Bronchial epithelial cell (primary cell): ENCODE results near the gene MT1M. TPM values are rescaled to one million over a fixed set of nuclear protein-coding genes. Genes with fewer than 3 reads are reported as not detected.
A peak's percentile ranks its signal among the peaks of the same experiment; 100 is the strongest.

ENCODE experiments used
- DNase-seq: peaks from one replicate; pipeline ENCODE4 v3.0.0-alpha.2; 2010; ENCODE audit warnings: low read depth
- FAIRE-seq: peaks from 2 replicates; lab custom pipeline; 2011; peaks lifted over from hg19 to GRCh38; lab: Jason Lieb, UNC
- H3K27me3 ChIP-seq: 2 replicates; pipeline ENCODE4 v1.5.1; 2011; ENCODE audit warnings: low read length; ENCODE audit not compliant: control insufficient read depth, insufficient read depth
- H3K36me3 ChIP-seq: 2 replicates; pipeline ENCODE4 v1.5.1; 2011; ENCODE audit warnings: low read length; ENCODE audit not compliant: control insufficient read depth, insufficient read depth
- H3K4me3 ChIP-seq: 2 replicates; pipeline ENCODE4 v1.5.1; 2011; ENCODE audit warnings: mild to moderate bottlenecking, low read depth, low read length, control low read depth
- total RNA-seq: library from RNA; depleted of rRNA; stranded (reverse); fragments of >200 nt; gene quantifications from 2 replicates; pipeline ENCODE4 v1.2.1, GENCODE V29; 2014
- TF ChIP-seq, protein P1 (sequence below): IDR thresholded peaks from 2 replicates; pipeline ENCODE4 v1.5.1; 2011; ENCODE audit warnings: mild to moderate bottlenecking, moderate library complexity, low read length, control low read depth, inconsistent platforms; ENCODE audit not compliant: insufficient read depth, severe bottlenecking

Gene MT1M
- total RNA-seq, 1 donor from 2014 or later = 0.26 TPM

DNA sequence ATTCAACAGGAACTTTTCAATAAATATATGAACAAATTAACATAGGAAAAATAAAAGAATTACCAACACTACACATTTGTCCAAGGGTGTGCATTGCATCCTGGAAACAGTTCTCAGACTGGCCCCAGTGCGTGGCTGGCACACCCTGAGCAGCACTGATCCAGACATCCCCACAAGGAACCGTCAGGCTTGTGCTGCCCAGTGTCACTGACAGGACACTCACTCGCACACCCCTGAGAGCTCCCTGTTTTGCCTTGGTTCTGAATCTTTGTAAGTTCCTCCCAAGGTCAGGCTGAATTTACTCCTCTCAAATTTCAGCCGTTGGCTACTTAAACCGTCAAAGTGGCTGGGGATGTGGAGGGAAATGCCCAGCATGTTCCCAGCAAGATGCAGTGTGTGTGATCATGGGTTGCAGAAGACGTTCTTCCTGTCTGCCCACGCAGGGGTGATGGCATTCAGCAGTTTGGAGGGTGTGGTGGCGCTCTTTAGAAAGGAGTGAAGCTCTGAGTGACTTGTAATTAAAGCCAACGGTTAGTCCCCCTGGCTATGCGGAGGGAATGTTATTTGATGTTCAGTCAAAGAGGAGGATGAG is 22.3 kb upstream of the MT1M start:
- DNase-seq (peak; percentile 97), FAIRE-seq (no peak)
- TF ChIP-seq, protein P1, sequence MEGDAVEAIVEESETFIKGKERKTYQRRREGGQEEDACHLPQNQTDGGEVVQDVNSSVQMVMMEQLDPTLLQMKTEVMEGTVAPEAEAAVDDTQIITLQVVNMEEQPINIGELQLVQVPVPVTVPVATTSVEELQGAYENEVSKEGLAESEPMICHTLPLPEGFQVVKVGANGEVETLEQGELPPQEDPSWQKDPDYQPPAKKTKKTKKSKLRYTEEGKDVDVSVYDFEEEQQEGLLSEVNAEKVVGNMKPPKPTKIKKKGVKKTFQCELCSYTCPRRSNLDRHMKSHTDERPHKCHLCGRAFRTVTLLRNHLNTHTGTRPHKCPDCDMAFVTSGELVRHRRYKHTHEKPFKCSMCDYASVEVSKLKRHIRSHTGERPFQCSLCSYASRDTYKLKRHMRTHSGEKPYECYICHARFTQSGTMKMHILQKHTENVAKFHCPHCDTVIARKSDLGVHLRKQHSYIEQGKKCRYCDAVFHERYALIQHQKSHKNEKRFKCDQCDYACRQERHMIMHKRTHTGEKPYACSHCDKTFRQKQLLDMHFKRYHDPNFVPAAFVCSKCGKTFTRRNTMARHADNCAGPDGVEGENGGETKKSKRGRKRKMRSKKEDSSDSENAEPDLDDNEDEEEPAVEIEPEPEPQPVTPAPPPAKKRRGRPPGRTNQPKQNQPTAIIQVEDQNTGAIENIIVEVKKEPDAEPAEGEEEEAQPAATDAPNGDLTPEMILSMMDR = no peak
- no peak overlapping the region for H3K4me3 ChIP-seq
- H3K27me3 ChIP-seq = no peaks in the 10 kb centered on the region
- no peaks in the 10 kb centered on the region for H3K36me3 ChIP-seq

DNA sequence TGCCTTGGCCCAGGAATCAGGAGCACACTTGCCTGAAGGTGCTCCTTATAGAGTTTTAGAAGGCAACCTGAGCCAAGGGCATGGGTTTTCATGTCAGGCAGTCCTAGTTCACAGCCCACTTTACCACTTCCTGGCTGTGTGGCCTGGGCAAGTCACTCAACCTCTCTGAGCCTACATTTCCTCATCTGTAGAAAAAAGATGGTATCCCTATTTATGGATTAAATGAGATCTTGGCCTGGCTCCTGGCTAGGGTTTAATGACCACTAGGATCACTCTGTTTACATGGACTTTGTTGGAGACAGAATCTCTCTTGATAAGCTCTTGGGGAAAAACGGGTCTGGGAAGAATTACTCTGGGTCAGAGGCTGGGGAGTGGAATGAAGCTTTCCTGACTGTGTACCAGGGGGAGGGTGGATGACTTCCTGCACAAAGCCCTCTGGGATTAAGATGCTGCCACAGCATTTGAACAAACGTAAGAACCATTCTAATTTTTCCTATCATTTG is 21.8 kb upstream of the MT1M start:
- H3K4me3 ChIP-seq = no peak overlapping the region
- no peaks in the 10 kb centered on the region for H3K36me3 ChIP-seq
- DNase-seq = peak; percentile 7

DNA sequence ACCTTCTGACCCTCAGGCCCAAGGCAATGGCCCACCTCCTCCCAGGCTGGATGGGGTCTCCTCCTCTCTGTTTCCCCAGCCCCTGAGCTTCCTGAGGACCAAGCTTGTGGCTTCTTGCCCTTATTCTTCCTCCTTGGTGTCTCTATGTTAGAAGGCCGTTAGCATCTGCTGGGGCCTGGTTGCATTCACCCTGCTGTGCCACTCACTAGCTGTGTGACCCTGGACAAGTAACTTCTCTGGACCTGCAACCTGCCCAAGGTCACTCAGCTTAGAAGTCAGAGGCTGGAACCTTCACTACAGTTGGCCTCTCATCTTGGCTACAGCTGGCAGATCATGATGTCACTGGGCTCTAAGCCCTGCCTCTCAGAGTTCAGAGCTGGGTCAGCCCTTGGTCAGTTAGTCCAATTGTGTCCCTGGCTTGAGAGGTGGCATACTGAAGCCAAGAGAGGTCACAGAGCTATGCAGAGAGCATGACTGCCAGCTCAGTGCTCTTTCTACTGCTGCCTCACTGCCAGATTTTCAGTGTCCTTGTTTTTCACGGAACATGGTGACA is 21.1 kb upstream of the MT1M start:
- TF ChIP-seq, protein P1 = no peak
- FAIRE-seq (no peak), DNase-seq (no peak)
- no peak overlapping the region for H3K4me3 ChIP-seq
- H3K27me3 ChIP-seq = no peaks in the 10 kb centered on the region
- no peaks in the 10 kb centered on the region for H3K36me3 ChIP-seq

More for the DNA sequence above, 21.8 kb upstream of the MT1M start:
- TF ChIP-seq, protein P1 = no peak
- FAIRE-seq = no peak
- H3K27me3 ChIP-seq = no peaks in the 10 kb centered on the region

DNA sequence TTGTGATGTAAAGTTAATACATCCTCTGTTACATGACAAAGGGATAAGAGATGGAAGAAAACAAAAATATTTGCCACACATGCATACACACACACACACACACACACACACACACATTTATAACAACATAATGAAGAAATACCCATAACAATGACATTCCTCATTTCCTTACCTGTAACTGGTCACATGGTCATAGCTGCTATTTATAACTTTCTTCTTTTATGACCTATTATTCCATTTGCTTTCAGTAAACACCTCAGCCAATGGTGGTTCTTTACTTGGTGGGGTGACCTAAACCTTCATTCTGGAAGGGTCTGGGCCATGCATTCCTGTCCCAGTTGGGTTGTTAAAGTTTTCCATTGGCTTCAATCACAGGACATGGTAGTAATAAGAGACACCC is 18.8 kb upstream of the MT1M start:
- H3K27me3 ChIP-seq = no peaks in the 10 kb centered on the region
- FAIRE-seq = no peak
- peak; percentile 76 for DNase-seq
- TF ChIP-seq, protein P1 = no peak
- H3K4me3 ChIP-seq = no peak overlapping the region
- no peaks in the 10 kb centered on the region for H3K36me3 ChIP-seq

DNA sequence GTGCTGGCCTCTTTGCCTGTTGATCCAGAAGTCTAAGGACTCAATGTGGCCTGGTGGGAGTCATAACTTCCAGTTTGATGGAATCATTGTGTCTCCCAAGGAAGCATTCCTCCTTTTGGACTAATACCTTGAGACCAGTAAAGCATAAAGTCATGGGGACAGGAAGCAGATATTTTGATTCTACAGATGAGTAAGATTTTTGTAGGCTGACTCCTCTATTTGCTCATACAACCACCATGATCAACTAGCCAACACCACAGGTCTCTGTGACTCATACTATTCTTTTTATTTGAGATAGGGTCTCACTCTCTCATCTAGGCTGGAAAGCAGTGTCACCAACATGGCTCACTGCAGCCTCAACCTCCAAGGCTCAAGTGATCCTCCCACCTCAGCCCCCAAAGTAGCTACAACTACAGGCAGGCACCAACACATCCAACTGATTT is 17.9 kb upstream of the MT1M start:
- H3K27me3 ChIP-seq = no peaks in the 10 kb centered on the region
- FAIRE-seq = no peak
- H3K4me3 ChIP-seq = no peak overlapping the region
- H3K36me3 ChIP-seq = no peaks in the 10 kb centered on the region
- TF ChIP-seq, protein P1 = no peak
- peak; percentile 92 for DNase-seq
